Type B pancreatic cell (in vitro differentiated cells): ENCODE results near the gene TCF12. TPM values are rescaled to one million over a fixed set of nuclear protein-coding genes. Genes with fewer than 3 reads are reported as not detected.

Source experiments
- DNase-seq: peaks from one replicate; pipeline ENCODE4 v3.0.0; 2021; ENCODE audit warnings: mixed read lengths; ENCODE audit not compliant: unreplicated experiment; ENCODE audit errors: extremely low spot score
- H3K27ac Mint-ChIP-seq: 2 replicates; pipeline ENCODE4 v1.8.0; 2021; ENCODE audit warnings: mild to moderate bottlenecking, mixed read lengths
- H3K27me3 Mint-ChIP-seq: 2 replicates; pipeline ENCODE4 v1.8.0; 2021; ENCODE audit warnings: mixed read lengths
- H3K36me3 Mint-ChIP-seq: 2 replicates; pipeline ENCODE4 v1.8.0; 2021; ENCODE audit warnings: mixed read lengths
- H3K4me1 Mint-ChIP-seq: one replicate; pipeline ENCODE4 v1.8.0; 2021; ENCODE audit warnings: mixed read lengths; ENCODE audit not compliant: unreplicated experiment
- H3K4me3 Mint-ChIP-seq: 2 replicates; pipeline ENCODE4 v1.8.0; 2021; ENCODE audit warnings: mild to moderate bottlenecking, mixed read lengths
- H3K9me3 Mint-ChIP-seq: 2 replicates; pipeline ENCODE4 v1.8.0; 2021; ENCODE audit warnings: mixed read lengths
- total RNA-seq: library from RNA; stranded (reverse); gene quantifications from 2 replicates; pipeline ENCODE4 v1.2.1, GENCODE V29; 2021; ENCODE audit warnings: low replicate concordance
- TF ChIP-seq, protein P1 (sequence below): fragments of 200-600 bp; sonication (generic); conservative IDR thresholded peaks from 2 replicates; pipeline ENCODE4 v1.5.0; 2021; ENCODE audit warnings: antibody characterized with exemption, mild to moderate bottlenecking

Gene TCF12
- total RNA-seq, 1 donor from 2014 or later: 153 TPM

DNA sequence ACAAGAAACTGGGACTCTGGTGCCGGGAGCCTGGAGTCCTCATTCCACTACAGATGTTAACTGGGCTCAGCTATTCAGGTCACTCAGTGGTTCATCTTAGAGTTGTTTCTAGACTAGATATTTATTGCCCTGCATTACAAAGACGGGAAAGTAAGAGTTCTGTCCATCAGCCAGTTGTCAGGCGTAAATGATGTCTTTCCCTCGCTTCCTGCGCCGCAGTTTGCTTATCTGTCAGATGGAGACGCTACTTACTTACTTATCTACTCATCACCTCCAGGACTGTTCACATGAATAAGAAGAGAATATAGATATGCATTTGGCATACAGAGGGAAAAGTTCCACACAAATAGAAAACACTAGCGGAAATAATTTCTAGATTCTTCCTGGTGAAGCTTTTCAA, 410.0 kb downstream of the TCF12 start:
- TF ChIP-seq, protein P1, sequence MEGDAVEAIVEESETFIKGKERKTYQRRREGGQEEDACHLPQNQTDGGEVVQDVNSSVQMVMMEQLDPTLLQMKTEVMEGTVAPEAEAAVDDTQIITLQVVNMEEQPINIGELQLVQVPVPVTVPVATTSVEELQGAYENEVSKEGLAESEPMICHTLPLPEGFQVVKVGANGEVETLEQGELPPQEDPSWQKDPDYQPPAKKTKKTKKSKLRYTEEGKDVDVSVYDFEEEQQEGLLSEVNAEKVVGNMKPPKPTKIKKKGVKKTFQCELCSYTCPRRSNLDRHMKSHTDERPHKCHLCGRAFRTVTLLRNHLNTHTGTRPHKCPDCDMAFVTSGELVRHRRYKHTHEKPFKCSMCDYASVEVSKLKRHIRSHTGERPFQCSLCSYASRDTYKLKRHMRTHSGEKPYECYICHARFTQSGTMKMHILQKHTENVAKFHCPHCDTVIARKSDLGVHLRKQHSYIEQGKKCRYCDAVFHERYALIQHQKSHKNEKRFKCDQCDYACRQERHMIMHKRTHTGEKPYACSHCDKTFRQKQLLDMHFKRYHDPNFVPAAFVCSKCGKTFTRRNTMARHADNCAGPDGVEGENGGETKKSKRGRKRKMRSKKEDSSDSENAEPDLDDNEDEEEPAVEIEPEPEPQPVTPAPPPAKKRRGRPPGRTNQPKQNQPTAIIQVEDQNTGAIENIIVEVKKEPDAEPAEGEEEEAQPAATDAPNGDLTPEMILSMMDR: no peak
- DNase-seq: no peak
- H3K4me3 Mint-ChIP-seq: no peak overlapping the region
- no peaks in the 10 kb centered on the region for H3K36me3 Mint-ChIP-seq
- H3K4me1 Mint-ChIP-seq: peaks cover 18% of the 10 kb centered on the region
- H3K27ac Mint-ChIP-seq: no peak overlapping the region
- H3K9me3 Mint-ChIP-seq: no peaks in the 10 kb centered on the region
- no peaks in the 10 kb centered on the region for H3K27me3 Mint-ChIP-seq

DNA sequence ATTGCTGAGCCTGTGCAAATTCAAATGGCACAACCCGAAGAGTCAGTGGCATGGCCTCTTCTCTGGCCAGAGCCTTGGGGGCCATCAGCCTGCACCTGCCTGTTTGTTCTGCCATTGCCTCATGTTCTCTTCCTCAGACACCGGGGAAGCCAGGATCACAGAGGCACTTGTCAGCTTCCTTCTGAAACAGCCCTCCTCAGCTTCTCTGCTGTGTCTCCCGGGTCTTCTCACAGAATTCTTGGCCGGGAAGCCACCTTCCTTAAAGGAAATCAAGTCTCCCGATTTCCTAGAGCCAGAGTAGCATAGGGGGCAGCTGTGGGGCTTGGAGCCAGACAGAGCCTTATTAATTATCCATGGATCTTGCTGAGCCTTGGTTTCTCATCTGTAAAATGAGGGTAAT, 410.5 kb downstream of the TCF12 start:
- no peaks in the 10 kb centered on the region for H3K36me3 Mint-ChIP-seq
- DNase-seq: no peak
- TF ChIP-seq, protein P1: no peak
- peaks cover 15% of the 10 kb centered on the region for H3K4me1 Mint-ChIP-seq
- no peak overlapping the region for H3K27ac Mint-ChIP-seq
- H3K9me3 Mint-ChIP-seq: no peaks in the 10 kb centered on the region
- H3K27me3 Mint-ChIP-seq: no peaks in the 10 kb centered on the region
- no peak overlapping the region for H3K4me3 Mint-ChIP-seq

DNA sequence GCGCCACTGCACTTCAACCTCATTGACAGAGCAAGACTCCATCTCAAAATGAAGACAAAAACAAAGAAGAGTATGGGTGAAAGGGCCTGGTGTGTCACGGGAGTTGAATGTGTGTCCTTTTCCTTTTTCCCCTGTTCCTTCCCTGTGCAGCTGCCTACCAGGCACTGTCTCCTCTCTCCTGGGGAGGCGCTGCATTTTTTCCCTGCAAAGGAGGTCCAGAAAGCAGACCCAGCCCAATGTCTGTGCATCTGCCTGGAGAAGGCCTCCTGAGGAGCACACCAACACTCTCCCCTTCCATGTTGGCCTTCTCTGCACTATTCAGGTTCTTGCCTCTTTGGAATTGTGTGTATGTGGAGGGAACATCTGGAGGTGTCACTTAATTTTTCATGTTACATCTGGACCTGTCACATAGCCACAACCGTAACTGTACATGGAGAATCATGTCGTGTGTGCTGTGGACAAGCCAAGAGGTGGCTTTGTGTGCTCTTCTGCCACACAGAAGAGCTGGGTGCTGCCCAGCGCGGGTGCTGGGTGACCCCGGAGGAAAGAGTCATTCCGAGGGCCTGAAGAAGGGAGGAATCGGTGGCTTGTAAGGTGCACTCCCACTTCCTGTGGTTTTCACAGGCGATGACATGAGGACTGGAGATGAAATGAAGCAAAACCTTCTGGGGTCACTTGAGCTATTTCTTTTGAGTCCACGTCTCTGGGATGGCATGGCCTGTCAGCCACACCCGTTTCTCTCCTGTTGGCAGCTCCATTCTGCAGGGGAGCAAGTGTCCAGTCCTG, 411.3 kb downstream of the TCF12 start:
- peaks cover 13% of the 10 kb centered on the region for H3K4me1 Mint-ChIP-seq
- DNase-seq: no peak
- H3K4me3 Mint-ChIP-seq: no peak overlapping the region
- H3K9me3 Mint-ChIP-seq: no peaks in the 10 kb centered on the region
- TF ChIP-seq, protein P1: no peak
- no peaks in the 10 kb centered on the region for H3K36me3 Mint-ChIP-seq
- H3K27ac Mint-ChIP-seq: no peak overlapping the region
- H3K27me3 Mint-ChIP-seq: no peaks in the 10 kb centered on the region

GRCh38 chr15:57330619-57331340, 412.3 kb downstream of the TCF12 start:
- Mint-ChIP-seq H3K27ac (no peak overlapping the region), H3K27me3 (no peaks in the 10 kb centered on the region), H3K9me3 (no peaks in the 10 kb centered on the region), H3K4me1 (peaks cover 15% of the 10 kb centered on the region), H3K36me3 (no peaks in the 10 kb centered on the region), H3K4me3 (no peak overlapping the region)
- no peak for DNase-seq
- TF ChIP-seq, protein P1: no peak

DNA sequence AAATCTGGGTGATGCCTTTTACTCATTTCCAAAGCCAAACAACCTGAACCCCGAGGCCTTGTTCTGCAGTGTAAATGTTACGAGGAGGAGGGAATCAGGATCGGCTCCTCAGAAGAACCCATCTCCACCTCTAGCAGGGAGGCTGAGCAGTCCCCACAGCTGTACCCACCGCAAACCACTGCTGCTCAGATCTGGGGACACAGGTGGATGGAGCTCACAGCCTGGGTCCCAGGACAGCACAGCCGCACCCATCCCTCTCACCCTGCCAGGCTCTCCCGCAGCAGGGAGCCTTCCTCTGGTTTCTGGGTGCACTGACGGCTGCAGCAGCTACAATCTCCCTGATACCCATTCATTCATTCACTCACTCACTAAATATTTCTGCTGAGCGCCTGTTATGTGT, 413.9 kb downstream of the TCF12 start:
- H3K4me1 Mint-ChIP-seq: peaks cover 16% of the 10 kb centered on the region
- H3K36me3 Mint-ChIP-seq: no peaks in the 10 kb centered on the region
- no peak overlapping the region for H3K27ac Mint-ChIP-seq
- no peak overlapping the region for H3K4me3 Mint-ChIP-seq
- H3K27me3 Mint-ChIP-seq: no peaks in the 10 kb centered on the region
- no peaks in the 10 kb centered on the region for H3K9me3 Mint-ChIP-seq
- DNase-seq: no peak
- TF ChIP-seq, protein P1: no peak
